HG03159 (cell line): ENCODE results near the gene TM4SF5.

Experiments used
- ATAC-seq: cut with Tn5 transposase; IDR thresholded peaks from one replicate; pipeline ENCODE4 v1.9.1; 2021; ENCODE audit warnings: mild to moderate bottlenecking, moderate library complexity; ENCODE audit not compliant: unreplicated experiment

Gene TM4SF5, protein sequence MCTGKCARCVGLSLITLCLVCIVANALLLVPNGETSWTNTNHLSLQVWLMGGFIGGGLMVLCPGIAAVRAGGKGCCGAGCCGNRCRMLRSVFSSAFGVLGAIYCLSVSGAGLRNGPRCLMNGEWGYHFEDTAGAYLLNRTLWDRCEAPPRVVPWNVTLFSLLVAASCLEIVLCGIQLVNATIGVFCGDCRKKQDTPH

GRCh38 chr17:4771519-4772234 is at the start of gene TM4SF5:
Gene TM4SF5 (plus strand): TSS chr17:4771886. CDS start chr17:4771923, 37 bp downstream.
- ATAC-seq: no peak

GRCh38 chr17:4722678-4723240 is 48.9 kb upstream of the TM4SF5 start:
- no peak for ATAC-seq

- ATAC-seq: no peak
Observed at GRCh38 chr17:4724650-4725049, 47.0 kb upstream of the TM4SF5 start.

GRCh38 chr17:4725646-4726310 is 45.9 kb upstream of the TM4SF5 start:
- ATAC-seq: no peak

DNA sequence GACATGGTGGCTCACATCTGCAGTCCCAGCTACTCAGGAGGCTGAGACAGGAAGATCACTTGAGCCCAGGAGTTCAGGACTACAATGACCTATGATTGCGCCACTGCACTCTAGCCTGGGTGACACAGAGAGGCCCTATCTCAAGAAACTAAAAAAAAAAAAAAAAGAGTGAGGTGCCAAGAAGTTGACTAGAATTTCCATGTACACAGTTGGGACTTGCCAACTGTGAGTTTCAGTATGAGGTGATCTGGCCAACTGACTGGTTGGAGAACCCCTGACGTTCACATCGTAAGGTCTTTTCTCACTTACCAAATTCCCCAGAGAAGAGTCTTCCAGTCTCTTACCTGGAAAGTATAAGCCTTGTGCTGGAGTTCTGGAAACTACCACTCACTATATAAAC is 43.6 kb upstream of the TM4SF5 start:
- ATAC-seq: no peak

DNA sequence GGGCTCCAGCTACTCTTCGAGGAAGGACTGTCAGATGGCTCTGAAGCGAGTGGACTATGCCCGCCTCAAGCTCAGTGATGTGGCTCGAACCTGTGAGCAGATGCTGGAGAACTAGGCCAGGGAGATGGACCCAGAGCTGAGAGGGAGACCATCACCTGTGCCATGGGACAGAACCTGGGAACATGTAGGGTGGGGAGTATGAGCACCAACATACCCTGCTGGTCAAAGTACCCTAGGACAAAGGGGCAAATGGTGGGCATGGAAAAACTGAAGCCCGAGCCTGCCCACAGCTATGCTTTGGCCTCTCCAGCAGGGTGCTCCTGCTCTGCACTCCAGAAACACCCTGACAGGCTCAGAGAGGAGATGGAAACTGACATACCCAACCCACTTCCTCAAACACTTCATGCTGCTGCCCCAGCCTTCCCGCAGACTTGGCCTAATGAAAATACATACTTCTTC is 38.6 kb upstream of the TM4SF5 start:
- ATAC-seq: no peak

GRCh38 chr17:4734857-4735475 is 36.7 kb upstream of the TM4SF5 start:
- no peak for ATAC-seq

- no peak for ATAC-seq
Observed at GRCh38 chr17:4735876-4736651, 35.6 kb upstream of the TM4SF5 start.

DNA sequence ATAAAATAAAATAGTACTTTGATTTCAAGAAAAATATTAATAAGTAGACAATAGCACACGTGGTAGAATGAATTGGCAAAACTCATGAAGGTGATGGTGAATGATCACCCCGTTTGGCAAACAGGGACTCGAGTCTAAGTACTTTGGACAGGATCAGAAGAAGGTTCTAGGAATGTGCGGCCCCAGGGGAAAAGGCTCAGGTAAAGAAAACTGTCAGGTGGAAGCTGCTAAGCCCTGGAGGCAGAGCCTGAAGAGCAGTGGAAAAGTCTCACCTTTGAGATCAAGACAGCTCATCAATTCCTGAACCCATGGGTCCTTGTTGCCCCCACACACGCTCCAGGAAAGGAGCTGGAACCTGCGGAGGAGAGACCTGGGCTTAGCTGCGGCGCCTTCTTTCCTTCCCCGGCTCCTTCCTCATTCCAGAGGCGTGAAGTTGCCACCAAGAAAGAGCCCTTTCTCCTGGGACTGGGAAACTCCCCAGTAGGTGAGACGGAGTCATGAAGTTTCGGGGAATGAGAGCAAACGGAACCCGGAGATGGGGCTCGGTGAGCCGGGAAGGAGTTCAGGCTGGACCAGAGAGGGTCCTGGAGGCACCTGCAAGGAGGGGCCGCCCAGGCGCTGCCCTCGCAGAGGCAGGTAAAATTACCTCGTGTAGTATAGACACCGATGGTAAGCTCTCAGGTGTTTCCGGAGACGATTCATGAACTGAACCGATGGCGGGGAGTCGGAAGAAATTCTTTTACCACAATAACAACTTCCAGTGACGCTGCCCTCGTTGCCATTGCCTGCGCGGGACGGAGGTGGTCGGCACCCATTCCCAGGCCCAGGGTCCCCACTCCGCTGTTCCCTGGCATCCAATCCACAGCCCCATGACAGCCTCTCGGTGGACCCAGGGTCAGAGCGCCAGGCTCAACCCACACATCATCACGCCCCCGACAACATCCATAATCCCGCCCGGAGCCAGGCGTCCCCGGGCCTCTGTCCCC is 33.3 kb upstream of the TM4SF5 start:
- ATAC-seq: no peak

DNA sequence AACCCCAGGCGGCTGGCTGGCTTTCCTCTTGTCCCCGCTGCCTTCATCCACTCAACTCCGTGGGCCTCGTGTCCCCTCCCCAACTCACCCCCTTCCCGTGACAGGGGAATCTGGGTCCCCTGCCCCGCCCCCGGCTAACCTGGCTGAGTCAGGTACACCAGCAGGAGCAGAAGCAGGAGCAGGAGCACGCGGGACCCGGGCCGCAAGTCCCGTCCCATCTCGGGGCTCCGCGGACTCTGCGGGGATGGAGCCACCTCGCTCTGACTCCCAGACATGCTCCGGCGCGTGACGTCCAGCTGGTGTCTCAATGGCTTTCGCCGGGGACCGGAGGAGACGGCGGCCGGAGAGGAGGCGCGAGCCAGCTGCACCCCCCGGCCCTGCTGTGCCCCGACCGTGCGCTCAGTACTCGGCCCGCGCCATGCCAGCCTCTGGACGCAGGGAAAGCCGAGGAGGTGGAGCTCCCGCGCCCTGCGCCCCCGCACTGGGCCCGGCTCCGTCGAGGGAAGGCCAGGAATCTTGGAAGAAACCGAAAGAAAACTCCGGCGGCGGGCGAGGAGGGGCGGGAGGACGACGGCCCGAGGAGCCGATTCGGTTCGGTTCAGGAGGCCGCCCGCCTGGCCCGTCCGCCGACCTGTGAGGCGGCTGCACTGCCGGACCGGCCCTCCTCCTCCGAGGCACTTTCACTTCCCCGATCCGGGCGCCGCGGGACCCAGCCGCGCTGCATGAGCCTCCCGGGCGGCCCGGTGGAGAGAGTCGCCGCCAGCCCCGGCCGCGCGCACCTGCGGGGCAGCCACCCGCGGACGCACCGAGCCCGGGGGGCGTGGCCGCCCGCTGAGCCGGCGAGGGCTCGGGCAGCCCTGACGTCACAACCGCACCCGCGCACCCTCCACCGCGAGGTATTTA is 32.3 kb upstream of the TM4SF5 start, which contains the start of the genes CXCL16 and ZMYND15:
Gene CXCL16 (minus strand): TSS at position 807 of the 903 bp plus-strand sequence. CDS start 589 bp downstream, at position 218.
Gene ZMYND15 (plus strand): TSS at position 712 of the 903 bp plus-strand sequence. CDS start 716 bp downstream, outside the sequence.
- no peak for ATAC-seq

DNA sequence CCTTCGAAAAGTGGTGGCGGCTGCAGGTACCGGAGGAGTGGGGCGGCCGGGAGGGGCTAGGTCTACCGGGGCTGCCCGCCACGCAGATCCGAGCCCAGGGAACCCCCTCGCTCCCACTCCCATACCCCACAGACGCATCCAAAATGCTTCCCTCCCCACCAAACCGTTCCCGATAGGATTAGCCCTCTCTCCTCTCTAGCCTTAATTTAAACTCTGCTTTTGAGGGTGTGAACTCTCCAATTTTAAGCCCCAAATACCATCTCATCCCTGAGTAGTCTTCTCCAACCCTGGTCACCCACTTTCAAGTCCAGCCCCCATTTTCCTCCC is 31.7 kb upstream of the TM4SF5 start:
- ATAC-seq: no peak

DNA sequence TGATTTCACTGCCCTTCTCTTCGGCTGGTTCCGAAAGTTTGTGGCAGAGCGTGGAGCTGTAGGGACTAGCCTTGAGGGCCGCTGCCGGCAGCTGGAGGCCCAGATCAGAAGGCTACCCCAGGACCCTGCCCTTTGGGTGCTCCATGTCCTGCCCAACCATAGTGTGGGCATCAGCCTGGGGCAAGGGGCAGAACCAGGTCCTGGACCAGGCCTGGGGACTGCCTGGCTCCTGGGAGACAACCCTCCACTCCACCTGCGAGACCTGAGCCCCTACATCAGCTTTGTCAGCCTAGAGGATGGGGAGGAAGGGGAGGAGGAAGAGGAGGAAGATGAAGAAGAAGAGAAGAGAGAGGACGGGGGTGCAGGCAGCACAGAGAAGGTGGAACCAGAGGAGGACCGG is 31.1 kb upstream of the TM4SF5 start:
- no peak for ATAC-seq

DNA sequence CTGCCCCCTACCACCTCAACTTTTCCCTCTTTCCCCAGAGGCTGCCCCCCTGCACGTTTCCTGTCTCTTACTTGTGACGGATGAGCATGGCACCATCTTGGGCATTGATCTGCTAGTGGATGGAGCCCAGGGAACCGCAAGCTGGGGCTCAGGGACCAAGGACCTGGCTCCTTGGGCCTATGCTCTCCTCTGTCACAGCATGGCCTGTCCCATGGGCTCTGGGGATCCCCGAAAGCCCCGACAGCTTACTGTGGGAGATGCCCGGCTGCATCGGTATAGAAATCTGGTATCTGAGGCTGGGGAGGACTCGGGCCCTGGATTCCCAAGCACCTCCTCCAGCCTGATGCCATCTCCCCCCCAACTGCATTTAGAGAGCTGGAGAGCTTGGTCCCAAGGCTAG is 30.1 kb upstream of the TM4SF5 start:
- no peak for ATAC-seq

- no peak for ATAC-seq
Observed at GRCh38 chr17:4742133-4742532, 29.6 kb upstream of the TM4SF5 start.

DNA sequence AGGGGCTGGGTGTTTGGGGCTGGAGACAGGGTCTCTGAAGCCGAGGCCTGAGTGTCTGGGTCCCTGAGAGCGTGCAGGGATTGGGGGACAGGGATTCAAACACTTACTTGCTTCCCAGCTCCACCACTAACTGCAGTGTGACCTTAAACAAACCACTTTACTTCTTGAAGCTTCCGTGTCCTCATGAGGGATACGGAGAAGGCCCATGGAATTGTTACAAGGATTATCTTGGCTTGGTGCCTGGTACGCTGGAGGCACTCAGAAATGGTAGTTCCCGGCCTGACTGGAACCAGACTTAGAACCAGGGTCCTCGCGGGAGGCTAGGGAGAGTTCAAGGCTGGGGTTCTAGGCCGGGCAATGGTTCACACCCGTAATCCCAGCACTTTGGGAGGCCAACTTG is 29.1 kb upstream of the TM4SF5 start:
- ATAC-seq: no peak

DNA sequence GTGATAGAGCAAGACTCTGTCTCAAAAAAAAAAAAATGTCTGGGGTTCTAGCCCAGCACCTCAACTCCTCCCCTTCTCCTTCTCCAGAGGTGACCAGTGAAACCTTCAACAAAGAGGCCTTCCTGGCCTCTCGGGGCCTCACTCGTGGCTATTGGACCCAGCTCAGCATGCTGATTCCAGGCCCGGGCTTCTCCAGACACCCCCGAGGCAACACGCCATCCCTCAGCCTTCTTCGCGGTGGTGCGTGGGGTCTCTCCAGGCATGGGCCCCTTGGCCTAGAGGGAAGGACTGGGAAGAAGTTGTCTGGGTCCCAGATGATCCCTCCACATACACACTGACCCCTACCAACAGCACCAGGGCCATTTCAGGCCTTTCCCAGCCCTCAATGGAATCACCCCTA is 28.5 kb upstream of the TM4SF5 start:
- ATAC-seq: no peak

- no peak for ATAC-seq
Observed at GRCh38 chr17:4743898-4744297, 27.8 kb upstream of the TM4SF5 start.
